Spleen (tissue), 7 donors: ENCODE results near the gene STK4.

Experiments used
- CTCF ChIP-seq, 11 experiments: fragments of 200-600 bp in 7 of 11; fragments of 450-650 bp in 4 of 11; sonication (generic) in 4 of 11; IDR thresholded peaks in 8 of 11; conservative IDR thresholded peaks in 3 of 11; 1 replicate in 7 of 11; 2 replicates in 4 of 11; pipeline versions ENCODE4 v1.4.0 to v1.8.0; 2016 to 2021; ENCODE audit warnings: antibody characterized with exemption in 11 of 11, inconsistent platforms in 4 of 11, mild to moderate bottlenecking in 1 of 11
- POLR2A ChIP-seq, 3 donors: fragments of 450-650 bp; IDR thresholded peaks; one replicate each; pipeline ENCODE4 v1.5.1; 2017; ENCODE audit warnings: antibody characterized with exemption in 3 of 3, mild to moderate bottlenecking in 1 of 3
- POLR2AphosphoS5 ChIP-seq, 3 donors: sonication (generic); formaldehyde crosslinking; IDR thresholded peaks; one replicate each; pipeline ENCODE4 v1.5.1; 2017; ENCODE audit warnings: antibody characterized with exemption in 3 of 3
- donor health status: DM: no; HTN: no; CAD: no; lungs with moderate emphysema.
- donor health status: DM: no; HTN: no; CAD: no.
- donor health status: DM: no; HTN: no; CAD: no.

GRCh38 chr20:45032781-45033180, 66.5 kb downstream of the STK4 start:
- TF ChIP-seq CTCF (IDR thresholded peaks at IDR 0.05 in 8 of 11, conservative IDR thresholded peaks at IDR 0.05 in 3 of 11) = no peak
- TF ChIP-seq POLR2A (IDR thresholded peaks at IDR 0.05) = no peak
- TF ChIP-seq POLR2AphosphoS5 (IDR thresholded peaks at IDR 0.05) = no peak
